Measurements from ENCODE around the gene LBHD2. TPM values are rescaled to one million over a fixed set of nuclear protein-coding genes. Genes with fewer than 3 reads are reported as not detected.

The LBHD2 gene
- total RNA-seq, 1 experiment from 2014 or later: not detected

DNA sequence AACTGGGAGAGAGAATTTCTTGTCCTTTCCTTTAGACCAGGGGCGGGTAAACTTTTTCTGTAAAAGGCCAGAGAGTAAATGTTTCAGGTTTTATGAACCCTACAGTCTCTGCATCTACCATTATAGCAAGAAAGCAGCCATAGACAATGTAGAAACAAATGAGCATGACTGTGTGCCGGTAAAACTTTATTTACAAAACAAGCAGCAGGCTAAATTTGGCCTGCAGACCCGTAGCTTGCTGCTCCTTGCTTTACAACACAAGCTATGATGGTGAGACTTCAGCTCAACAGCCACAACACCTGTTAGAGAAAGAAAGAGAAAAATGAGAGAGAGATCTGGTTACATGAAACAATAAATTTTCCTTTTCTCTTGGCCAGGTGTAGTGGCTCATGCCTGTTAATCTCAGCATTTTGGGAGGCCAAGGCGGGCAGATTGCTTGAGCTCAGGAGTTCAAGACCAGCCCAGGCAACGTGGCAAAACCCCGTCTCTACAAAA, 22.5 kb upstream of the LBHD2 start:
- Histone ChIP-seq H3K27me3 (ENCODE audit: control insufficient read depth, insufficient read depth, low read length) (no peaks in the 10 kb centered on the region), H3K36me3 (replicated peaks; ENCODE audit: control insufficient read depth, insufficient read depth, low read length) (no peaks in the 10 kb centered on the region), H3K4me3 (ENCODE audit: insufficient read depth, low read depth, low read length) (no peak overlapping the region)
- DNase-seq: no peak

DNA sequence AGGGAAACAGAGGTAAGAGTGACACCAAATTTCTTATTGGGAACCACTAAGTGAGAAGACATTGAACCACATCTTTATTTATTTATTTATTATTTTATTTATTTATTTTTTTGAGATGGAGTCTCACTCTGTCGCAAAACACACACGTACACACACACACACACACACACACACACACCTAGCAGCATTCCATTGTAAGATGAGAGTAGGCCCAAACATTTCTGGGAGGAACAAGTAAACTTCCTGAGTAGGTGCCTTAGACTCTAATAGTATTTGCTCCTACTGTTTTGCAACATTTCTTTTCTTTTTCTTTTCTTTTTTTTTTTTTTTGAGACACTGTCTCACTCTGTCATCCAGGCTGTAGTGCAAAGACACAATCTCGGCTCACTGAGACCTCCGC, 19.6 kb upstream of the LBHD2 start:
- Histone ChIP-seq H3K27me3 (ENCODE audit: control insufficient read depth, insufficient read depth, low read length) (no peaks in the 10 kb centered on the region), H3K36me3 (replicated peaks; ENCODE audit: control insufficient read depth, insufficient read depth, low read length) (no peaks in the 10 kb centered on the region), H3K4me3 (ENCODE audit: insufficient read depth, low read depth, low read length) (no peak overlapping the region)
- no peak for DNase-seq

DNA sequence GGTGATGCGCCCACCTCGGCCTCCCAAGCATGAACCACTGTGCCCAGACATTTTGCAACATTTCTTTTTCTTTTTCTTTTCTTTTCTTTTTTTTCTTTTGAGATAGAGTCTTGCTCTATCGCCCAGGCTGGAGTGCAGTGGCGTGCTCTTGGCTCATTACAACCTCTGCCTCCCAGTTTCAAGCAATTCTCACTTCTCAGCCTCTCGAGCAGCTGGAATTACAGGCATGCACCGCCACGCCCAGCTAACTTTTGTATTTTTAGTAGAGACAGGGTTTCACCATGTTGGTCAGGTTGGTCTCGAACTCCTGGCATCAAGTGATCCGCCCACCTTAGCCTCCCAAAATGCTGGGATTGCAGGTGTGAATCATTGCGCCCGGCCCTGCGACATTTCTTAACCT, 19.0 kb upstream of the LBHD2 start:
- Histone ChIP-seq H3K4me3 (ENCODE audit: insufficient read depth, low read depth, low read length) (no peak overlapping the region), H3K27me3 (ENCODE audit: control insufficient read depth, insufficient read depth, low read length) (no peaks in the 10 kb centered on the region), H3K36me3 (replicated peaks; ENCODE audit: control insufficient read depth, insufficient read depth, low read length) (no peaks in the 10 kb centered on the region)
- no peak for DNase-seq

DNA sequence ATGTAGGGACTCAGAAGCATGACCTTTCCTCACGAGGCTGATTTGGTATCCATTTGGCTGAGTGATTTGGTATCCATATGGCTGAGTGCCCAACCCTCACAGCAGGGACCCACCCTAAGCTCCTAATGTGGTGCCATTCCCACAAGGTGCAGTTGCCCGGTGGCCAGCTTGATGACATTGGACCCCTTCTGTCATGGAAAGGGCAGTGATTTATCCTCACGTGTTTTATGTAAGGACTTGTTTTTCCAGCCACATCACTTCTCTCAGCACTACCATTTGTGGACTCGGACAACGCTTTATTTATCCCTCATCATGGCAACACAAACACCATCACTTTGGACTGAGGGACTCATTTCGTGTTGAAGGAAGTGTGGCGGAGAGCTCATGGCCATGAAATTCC, 18.1 kb upstream of the LBHD2 start:
- H3K4me3 ChIP-seq (ENCODE audit: insufficient read depth, low read depth, low read length): no peak overlapping the region
- no peaks in the 10 kb centered on the region for H3K27me3 ChIP-seq (ENCODE audit: control insufficient read depth, insufficient read depth, low read length)
- no peak for DNase-seq
- H3K36me3 ChIP-seq (replicated peaks; ENCODE audit: control insufficient read depth, insufficient read depth, low read length): no peaks in the 10 kb centered on the region

DNA sequence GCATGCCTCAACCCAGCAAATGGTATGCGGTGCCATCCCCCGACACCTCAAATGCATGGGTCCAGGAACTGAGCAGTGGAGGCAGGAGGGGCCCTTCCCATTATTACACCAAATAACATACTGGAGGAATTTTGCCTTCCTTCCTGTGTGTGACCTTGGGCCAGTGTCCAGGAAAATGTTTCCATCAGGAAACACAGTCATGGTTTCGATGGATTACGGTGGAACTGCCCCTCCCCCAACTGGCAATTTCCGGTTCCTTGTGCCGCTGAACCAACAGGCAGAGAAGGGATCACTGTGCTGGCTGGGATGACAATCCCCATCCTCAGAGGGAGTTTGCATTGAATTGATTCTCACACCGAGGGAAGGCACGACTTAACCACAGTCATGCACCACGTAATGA, 17.6 kb upstream of the LBHD2 start:
- no peaks in the 10 kb centered on the region for H3K36me3 ChIP-seq (replicated peaks; ENCODE audit: control insufficient read depth, insufficient read depth, low read length)
- no peak overlapping the region for H3K4me3 ChIP-seq (ENCODE audit: insufficient read depth, low read depth, low read length)
- DNase-seq: no peak
- H3K27me3 ChIP-seq (ENCODE audit: control insufficient read depth, insufficient read depth, low read length): no peaks in the 10 kb centered on the region

DNA sequence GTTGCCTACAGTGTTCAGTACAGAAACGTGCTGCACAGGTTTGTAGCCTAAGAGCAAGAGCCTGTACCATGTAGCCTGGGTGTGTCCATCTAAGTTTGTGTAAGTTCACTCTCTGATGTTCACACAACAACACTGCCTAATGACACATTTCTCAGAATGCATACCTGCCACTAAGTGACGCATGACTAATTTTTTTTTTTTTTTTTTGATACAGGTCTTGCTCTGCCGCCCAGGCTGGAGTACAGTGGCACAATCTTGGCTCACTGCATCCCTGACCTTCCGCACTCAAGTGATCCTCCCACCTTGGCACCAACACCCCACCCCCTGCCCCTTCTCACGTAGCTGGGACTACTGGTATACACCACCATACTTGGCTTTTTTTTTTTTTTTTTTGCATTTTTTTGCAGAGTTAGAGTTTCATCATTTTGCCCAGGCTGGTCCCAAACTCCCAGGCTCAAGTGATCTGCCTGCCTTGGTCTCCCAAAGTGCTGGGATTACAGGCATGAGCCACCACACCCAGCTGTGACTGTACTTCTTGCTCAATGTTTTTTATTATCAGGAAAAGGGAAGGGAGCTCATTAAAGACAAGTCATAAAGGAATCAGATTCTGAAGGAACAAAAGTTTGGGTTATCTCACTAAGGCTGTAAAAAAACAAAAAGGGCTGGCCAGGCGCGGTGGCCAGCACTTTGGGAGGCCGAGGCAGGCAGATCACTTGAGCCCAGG, 16.6 kb upstream of the LBHD2 start:
- no peak for DNase-seq
- Histone ChIP-seq H3K27me3 (ENCODE audit: control insufficient read depth, insufficient read depth, low read length) (no peaks in the 10 kb centered on the region), H3K36me3 (replicated peaks; ENCODE audit: control insufficient read depth, insufficient read depth, low read length) (no peaks in the 10 kb centered on the region), H3K4me3 (ENCODE audit: insufficient read depth, low read depth, low read length) (no peak overlapping the region)

DNA sequence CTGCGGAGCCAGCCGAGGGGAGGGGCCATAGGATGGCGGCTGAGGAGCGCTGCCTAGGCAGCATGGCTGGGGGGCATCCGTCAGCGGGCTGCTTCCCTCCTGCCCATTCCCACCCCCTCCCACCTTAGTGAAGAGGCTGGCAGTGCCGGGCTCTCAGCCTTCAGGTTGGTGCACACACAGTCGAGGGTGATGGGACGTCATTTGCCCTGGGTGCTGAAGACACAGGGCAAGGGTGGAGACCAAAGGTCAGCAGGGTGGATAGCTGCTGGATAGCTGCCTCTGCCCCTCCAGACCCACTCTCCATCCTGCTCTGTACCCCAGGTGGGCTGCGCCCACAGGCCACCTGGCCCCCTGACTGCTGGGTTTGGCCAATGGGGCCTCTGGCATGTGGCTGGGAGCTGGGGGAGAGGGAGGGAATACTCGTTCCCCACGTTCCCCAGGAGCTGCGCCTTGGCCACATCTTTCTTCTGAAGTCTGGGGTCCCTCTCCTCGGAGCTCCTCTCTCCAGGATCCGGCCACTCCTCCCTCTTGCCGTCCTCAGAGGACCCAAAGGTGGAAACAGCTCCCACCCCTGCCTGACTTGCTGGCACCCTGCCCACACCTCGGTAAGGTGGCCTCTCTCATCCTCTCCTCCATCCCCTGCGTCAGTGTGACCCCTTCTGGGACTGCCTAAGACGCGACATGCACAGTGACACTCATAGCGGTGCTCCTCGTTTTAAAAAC, 15.5 kb upstream of the LBHD2 start:
- Histone ChIP-seq H3K36me3 (replicated peaks; ENCODE audit: control insufficient read depth, insufficient read depth, low read length) (no peaks in the 10 kb centered on the region), H3K27me3 (ENCODE audit: control insufficient read depth, insufficient read depth, low read length) (no peaks in the 10 kb centered on the region), H3K4me3 (ENCODE audit: insufficient read depth, low read depth, low read length) (no peak overlapping the region)
- no peak for DNase-seq

DNA sequence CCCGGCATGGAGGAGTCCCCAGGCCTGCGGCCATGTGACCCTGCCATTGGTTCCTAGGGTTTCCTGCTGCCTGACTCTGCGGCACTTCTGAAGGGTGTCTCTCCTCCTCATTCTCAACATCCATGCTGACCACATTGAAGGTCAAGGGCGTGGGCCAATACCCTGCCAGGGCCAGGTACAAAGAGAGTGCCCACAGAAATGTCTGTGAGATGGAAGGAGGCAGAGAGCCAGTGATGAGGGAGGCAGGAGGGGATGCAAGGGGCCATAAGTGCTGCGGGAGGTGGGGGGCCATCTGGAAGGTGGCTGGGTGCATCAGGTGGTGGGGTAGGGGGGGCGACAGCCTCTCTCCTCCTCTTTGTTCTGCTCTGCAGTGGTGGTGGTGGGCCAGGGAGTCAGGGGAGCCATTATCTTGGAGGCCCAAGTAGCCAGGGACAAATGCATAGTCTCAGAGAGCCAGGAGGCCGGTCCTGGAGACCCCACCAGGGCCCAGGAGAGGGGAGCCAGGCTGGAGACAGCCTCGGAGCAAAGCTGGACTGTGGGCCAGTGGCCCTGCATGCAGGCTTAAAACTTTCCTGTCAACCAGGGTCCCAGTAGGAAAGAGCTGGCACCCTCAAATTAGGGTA, 13.6 kb upstream of the LBHD2 start:
- Histone ChIP-seq H3K4me3 (ENCODE audit: insufficient read depth, low read depth, low read length) (no peak overlapping the region), H3K27me3 (ENCODE audit: control insufficient read depth, insufficient read depth, low read length) (peaks cover 6% of the 10 kb centered on the region), H3K36me3 (replicated peaks; ENCODE audit: control insufficient read depth, insufficient read depth, low read length) (no peaks in the 10 kb centered on the region)
- DNase-seq: peak; percentile 30

DNA sequence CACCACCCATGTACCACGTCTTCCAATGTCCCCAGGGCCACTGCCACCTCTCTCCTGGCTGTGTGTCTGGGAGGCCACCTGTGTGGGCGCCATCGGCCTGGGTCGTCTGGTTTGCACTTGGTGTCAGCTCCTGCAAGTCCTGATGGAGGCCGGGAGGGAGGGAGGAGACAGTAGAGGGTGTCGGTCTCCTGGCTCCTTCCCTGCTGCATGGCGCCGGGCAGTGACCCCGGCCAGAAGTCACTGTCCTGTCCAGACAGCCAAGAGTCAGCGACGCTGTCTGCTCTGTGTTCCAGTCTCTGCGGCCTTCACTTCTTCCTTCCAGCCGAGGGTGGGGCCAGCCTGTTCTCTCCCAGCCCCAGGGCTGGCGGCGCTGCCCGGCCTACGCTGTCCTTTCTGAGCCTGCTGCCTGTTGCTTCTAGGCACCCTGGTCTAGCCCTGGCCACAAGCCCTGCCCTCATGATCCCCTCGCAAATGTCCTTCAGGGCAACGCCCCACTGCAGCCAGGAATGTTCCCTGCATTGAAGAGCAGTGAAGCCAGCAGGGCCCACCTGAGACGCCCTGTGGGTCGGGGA, 13.0 kb upstream of the LBHD2 start:
- no peaks in the 10 kb centered on the region for H3K36me3 ChIP-seq (replicated peaks; ENCODE audit: control insufficient read depth, insufficient read depth, low read length)
- H3K27me3 ChIP-seq (ENCODE audit: control insufficient read depth, insufficient read depth, low read length): peaks cover 6% of the 10 kb centered on the region
- DNase-seq: peak; percentile 41
- no peak overlapping the region for H3K4me3 ChIP-seq (ENCODE audit: insufficient read depth, low read depth, low read length)

DNA sequence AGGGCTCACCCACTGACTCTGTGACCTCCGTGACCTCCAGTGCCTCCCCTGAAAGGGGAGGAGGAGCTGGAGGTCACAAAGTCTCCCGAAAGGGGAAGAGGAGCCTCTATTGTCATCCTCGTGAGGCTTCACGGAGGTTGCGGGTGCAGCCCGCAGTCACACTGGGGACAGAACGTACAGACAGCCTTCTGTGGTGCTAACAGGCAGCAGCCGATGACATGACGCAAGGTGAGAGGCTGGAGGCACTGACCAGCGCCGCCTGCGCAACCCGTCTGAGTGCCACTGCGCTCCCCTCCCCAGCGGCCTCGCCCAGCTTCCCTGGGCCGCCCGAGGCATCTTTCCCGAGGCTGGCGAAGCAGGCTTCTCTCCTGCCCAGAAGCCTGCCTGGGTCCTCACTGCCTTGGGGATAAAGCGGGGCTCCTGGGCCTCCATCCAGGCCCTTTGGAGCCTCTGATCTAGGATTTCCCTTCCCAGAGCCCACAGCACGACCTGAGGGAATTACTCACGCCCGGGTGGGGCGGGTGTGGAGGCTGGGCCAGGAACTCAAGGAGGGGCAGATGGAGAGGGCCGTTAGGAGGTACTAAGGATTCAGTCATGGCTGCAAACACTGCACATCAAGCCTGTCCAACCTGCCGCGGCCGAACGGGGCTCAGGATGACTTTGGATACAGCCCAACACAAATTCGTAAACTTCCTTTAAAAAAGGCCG, 12.3 kb upstream of the LBHD2 start:
- DNase-seq: peak; percentile 41
- Histone ChIP-seq H3K4me3 (ENCODE audit: insufficient read depth, low read depth, low read length) (no peak overlapping the region), H3K36me3 (replicated peaks; ENCODE audit: control insufficient read depth, insufficient read depth, low read length) (no peaks in the 10 kb centered on the region), H3K27me3 (ENCODE audit: control insufficient read depth, insufficient read depth, low read length) (peaks cover 6% of the 10 kb centered on the region)

DNA sequence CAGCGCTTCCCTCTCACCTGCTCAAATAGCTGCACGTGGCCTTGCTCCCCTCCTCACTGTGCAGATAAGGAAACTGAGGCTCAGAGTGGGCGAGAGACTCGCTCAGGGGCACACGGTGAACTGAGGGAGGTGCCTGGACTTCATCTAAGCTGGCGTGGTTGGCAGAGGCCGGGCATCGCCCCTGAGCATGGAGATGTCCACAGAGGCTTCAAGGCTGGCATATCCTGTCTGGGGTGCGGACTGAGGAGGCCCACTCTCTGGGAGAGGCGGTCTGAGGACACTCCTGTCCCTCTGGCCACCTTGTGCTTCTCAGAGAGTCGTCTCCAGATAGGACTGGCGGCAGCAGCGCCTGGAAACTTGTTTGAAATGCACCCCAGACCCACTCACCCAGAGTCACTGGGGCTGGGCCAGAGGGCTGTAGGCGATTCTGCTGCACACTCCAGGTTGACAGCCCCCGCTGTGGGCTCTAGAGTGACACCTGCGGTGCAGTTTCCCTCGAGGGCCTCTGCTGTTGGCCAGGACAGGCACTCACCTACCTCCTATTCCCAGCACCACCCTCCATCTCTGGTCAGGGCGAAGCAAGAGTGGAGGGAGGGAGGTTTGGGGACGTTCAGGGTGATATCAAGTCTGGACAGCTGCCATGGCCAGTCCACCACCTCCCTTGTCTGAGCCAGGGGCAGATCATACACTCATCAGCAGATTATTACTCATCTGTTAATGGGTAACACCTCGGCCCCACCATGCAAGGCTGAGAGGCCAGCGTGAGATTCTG, 11.2 kb upstream of the LBHD2 start:
- peak; percentile 50 for DNase-seq
- no peak overlapping the region for H3K4me3 ChIP-seq (ENCODE audit: insufficient read depth, low read depth, low read length)
- no peaks in the 10 kb centered on the region for H3K36me3 ChIP-seq (replicated peaks; ENCODE audit: control insufficient read depth, insufficient read depth, low read length)
- H3K27me3 ChIP-seq (ENCODE audit: control insufficient read depth, insufficient read depth, low read length): peaks cover 6% of the 10 kb centered on the region

DNA sequence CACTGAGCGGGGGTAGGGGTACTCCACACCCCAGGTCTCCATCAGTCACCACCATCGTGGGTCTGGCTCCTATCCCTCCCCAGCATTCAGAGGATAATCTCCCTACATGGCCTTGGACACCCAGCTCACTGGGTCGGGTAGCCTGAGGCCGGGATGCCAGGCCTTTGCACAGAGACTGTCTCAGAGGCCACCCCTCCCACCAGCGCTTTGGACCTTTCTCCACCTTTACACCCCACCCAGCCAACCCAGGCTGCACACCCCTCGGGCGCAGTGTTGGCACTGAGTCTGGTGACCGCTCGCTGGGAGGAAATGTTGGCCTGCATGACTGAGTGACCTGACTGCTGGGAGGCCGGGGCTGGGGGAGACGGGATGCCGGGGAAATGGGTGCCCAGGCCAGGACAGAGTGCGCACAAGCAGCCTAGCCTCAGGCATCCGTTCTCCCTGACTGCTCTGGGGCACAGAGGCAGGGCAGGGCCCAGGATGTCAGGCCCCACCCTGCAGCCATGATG, 10.6 kb upstream of the LBHD2 start:
- DNase-seq: no peak
- no peak overlapping the region for H3K4me3 ChIP-seq (ENCODE audit: insufficient read depth, low read depth, low read length)
- H3K27me3 ChIP-seq (ENCODE audit: control insufficient read depth, insufficient read depth, low read length): peaks cover 6% of the 10 kb centered on the region
- H3K36me3 ChIP-seq (replicated peaks; ENCODE audit: control insufficient read depth, insufficient read depth, low read length): no peaks in the 10 kb centered on the region

DNA sequence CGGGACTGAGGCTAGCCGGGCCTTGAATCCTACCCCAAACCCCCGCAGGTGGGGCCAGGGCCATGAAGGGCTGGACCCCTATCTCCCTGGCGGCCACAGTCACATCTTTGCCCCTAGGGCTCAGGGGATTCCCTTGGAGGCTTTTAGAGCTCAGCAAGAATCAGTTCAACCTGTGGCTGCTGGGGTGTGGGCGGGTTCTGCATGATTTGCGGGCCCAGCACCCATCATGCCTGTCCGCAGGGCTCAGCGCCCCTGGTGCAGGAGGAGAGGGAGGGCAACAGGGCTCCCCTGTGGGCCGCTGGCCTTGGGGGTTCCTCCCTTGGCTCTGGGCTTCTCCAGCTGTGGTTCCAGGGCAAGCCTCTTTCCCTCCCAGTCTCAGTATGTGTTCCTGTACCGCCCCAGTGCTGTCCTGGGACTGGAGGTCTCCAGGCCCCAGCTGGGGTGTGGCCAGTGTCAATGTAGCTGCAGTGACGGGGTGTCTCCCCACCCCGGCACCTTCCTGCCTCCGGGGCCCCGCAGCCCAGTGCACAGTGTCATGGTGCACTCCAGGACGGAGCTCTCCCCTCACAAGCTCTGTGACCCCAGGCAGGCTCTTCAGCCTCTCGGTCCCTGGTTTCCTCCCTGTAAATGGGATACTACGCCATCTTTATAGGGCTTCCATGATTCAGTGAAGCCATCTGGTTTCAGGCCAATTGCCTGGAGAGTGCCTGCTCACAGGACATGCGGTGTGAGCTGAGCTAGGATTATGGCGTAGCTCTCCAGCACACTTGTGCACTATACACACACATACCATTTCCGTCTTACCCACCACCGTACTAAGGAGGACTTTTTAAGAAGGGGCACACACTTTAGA, 9.9 kb upstream of the LBHD2 start:
- H3K27me3 ChIP-seq (ENCODE audit: control insufficient read depth, insufficient read depth, low read length): peaks cover 6% of the 10 kb centered on the region
- no peak overlapping the region for H3K4me3 ChIP-seq (ENCODE audit: insufficient read depth, low read depth, low read length)
- H3K36me3 ChIP-seq (replicated peaks; ENCODE audit: control insufficient read depth, insufficient read depth, low read length): no peaks in the 10 kb centered on the region
- peak; percentile 49 for DNase-seq
